ENCODE results near the gene ANKRD31. TPM values are rescaled to one million over a fixed set of nuclear protein-coding genes. Genes with fewer than 3 reads are reported as not detected.
"Not testable (repeated sequence)": the region's sequence is repeated elsewhere in the genome, so short reads cannot be mapped to it uniquely, and the experiment has no call there.

Gene ANKRD31
- total RNA-seq, 1 experiment from 2014 or later = 0.66 TPM

GRCh38 chr5:75275756-75276155, 39.1 kb upstream of the ANKRD31 start:
- H3K36me3 ChIP-seq (ENCODE audit: control insufficient read depth, insufficient read depth, low read length) = no peaks in the 10 kb centered on the region
- CTCF ChIA-PET = interaction anchor here (1.2 kb wide), 1 partner anchor 56 kb away, joined by 3 read pairs; no protein-coding TSS in a partner anchor
- intact Hi-C loops (cut with micrococcal nuclease; ENCODE audit: unreplicated experiment) = no loop called here
- H3K9me3 Mint-ChIP-seq (ENCODE audit: unreplicated experiment) = peaks cover 13% of the 10 kb centered on the region
- H3K4me1 ChIP-seq = no peaks in the 10 kb centered on the region
- H3K27me3 ChIP-seq (replicated peaks; ENCODE audit: control insufficient read depth, insufficient read depth, low read length) = no peaks in the 10 kb centered on the region
- H3K36me3 Mint-ChIP-seq (ENCODE audit: insufficient read depth, unreplicated experiment) = peaks cover 7% of the 10 kb centered on the region
- POLR2A ChIA-PET = no interaction called here
- H3K27me3 Mint-ChIP-seq (ENCODE audit: insufficient read depth, unreplicated experiment) = no peaks in the 10 kb centered on the region
- no peaks in the 10 kb centered on the region for H3K9me3 ChIP-seq
- no peaks in the 10 kb centered on the region for H3K4me1 Mint-ChIP-seq (ENCODE audit: low read depth, unreplicated experiment)
- DNase-seq = no peak
- H3K27ac Mint-ChIP-seq (ENCODE audit: unreplicated experiment) = no peak overlapping the region
- no TSS peak for BruUV-seq (replicated peaks)
- H3K4me3 ChIP-seq (ENCODE audit: low read depth, low read length) = no peak overlapping the region
- H3K4me3 Mint-ChIP-seq (ENCODE audit: unreplicated experiment) = no peak overlapping the region
- TF ChIP-seq CTCF (IDR thresholded peaks at IDR 0.05; ENCODE audit: insufficient read depth in 1 of 2, low read depth in 1 of 2, low read length in 1 of 2, severe bottlenecking in 1 of 2, unreplicated experiment in 1 of 2) = no peak

- CTCF ChIA-PET = interaction anchor here (1.2 kb wide), 1 partner anchor 56 kb away, joined by 3 read pairs; no protein-coding TSS in a partner anchor
- no peak for DNase-seq
- H3K4me3 ChIP-seq (ENCODE audit: low read depth, low read length) = no peak overlapping the region
- BruUV-seq (replicated peaks) = no TSS peak
- no peaks in the 10 kb centered on the region for H3K27me3 ChIP-seq (replicated peaks; ENCODE audit: control insufficient read depth, insufficient read depth, low read length)
- H3K9me3 Mint-ChIP-seq (ENCODE audit: unreplicated experiment) = peaks cover 13% of the 10 kb centered on the region
- POLR2A ChIA-PET = no interaction called here
- no peak overlapping the region for H3K27ac Mint-ChIP-seq (ENCODE audit: unreplicated experiment)
- H3K36me3 Mint-ChIP-seq (ENCODE audit: insufficient read depth, unreplicated experiment) = peaks cover 7% of the 10 kb centered on the region
- TF ChIP-seq CTCF (IDR thresholded peaks at IDR 0.05; ENCODE audit: insufficient read depth in 1 of 2, low read depth in 1 of 2, low read length in 1 of 2, severe bottlenecking in 1 of 2, unreplicated experiment in 1 of 2) = no peak
- no peak overlapping the region for H3K4me3 Mint-ChIP-seq (ENCODE audit: unreplicated experiment)
- intact Hi-C loops (cut with micrococcal nuclease; ENCODE audit: unreplicated experiment) = no loop called here
- H3K27me3 Mint-ChIP-seq (ENCODE audit: insufficient read depth, unreplicated experiment) = no peaks in the 10 kb centered on the region
- H3K9me3 ChIP-seq = no peaks in the 10 kb centered on the region
- no peaks in the 10 kb centered on the region for H3K4me1 ChIP-seq
- H3K36me3 ChIP-seq (ENCODE audit: control insufficient read depth, insufficient read depth, low read length) = no peaks in the 10 kb centered on the region
- H3K4me1 Mint-ChIP-seq (ENCODE audit: low read depth, unreplicated experiment) = no peaks in the 10 kb centered on the region
Observed at GRCh38 chr5:75275147-75275546, 38.5 kb upstream of the ANKRD31 start.

- Histone ChIP-seq H3K27me3 (replicated peaks; ENCODE audit: control insufficient read depth, insufficient read depth, low read length) (no peaks in the 10 kb centered on the region), H3K4me1 (no peaks in the 10 kb centered on the region), H3K36me3 (ENCODE audit: control insufficient read depth, insufficient read depth, low read length) (no peaks in the 10 kb centered on the region), H3K9me3 (no peaks in the 10 kb centered on the region), H3K4me3 (ENCODE audit: low read depth, low read length) (no peak overlapping the region)
- no peak for DNase-seq
- H3K36me3 Mint-ChIP-seq (ENCODE audit: insufficient read depth, unreplicated experiment) = peaks cover 7% of the 10 kb centered on the region
- H3K27ac Mint-ChIP-seq (ENCODE audit: unreplicated experiment) = no peak overlapping the region
- H3K4me1 Mint-ChIP-seq (ENCODE audit: low read depth, unreplicated experiment) = no peaks in the 10 kb centered on the region
- H3K27me3 Mint-ChIP-seq (ENCODE audit: insufficient read depth, unreplicated experiment) = no peaks in the 10 kb centered on the region
- BruUV-seq (replicated peaks) = no TSS peak
- TF ChIP-seq CTCF (IDR thresholded peaks at IDR 0.05; ENCODE audit: insufficient read depth in 1 of 2, low read depth in 1 of 2, low read length in 1 of 2, severe bottlenecking in 1 of 2, unreplicated experiment in 1 of 2) = no peak
- CTCF ChIA-PET = no interaction called here
- no peak overlapping the region for H3K4me3 Mint-ChIP-seq (ENCODE audit: unreplicated experiment)
- intact Hi-C loops (cut with micrococcal nuclease; ENCODE audit: unreplicated experiment) = no loop called here
- POLR2A ChIA-PET = no interaction called here
- peaks cover 13% of the 10 kb centered on the region for H3K9me3 Mint-ChIP-seq (ENCODE audit: unreplicated experiment)
Observed at GRCh38 chr5:75274486-75274885, 37.8 kb upstream of the ANKRD31 start.

GRCh38 chr5:75270605-75271004, 33.9 kb upstream of the ANKRD31 start:
- H3K27me3 ChIP-seq (replicated peaks; ENCODE audit: control insufficient read depth, insufficient read depth, low read length); H3K4me3 Mint-ChIP-seq (ENCODE audit: unreplicated experiment); BruUV-seq (replicated peaks); H3K4me3 ChIP-seq (ENCODE audit: low read depth, low read length); H3K27me3 Mint-ChIP-seq (ENCODE audit: insufficient read depth, unreplicated experiment); DNase-seq; H3K4me1 Mint-ChIP-seq (ENCODE audit: low read depth, unreplicated experiment); intact Hi-C loops (cut with micrococcal nuclease; ENCODE audit: unreplicated experiment); H3K27ac Mint-ChIP-seq (ENCODE audit: unreplicated experiment); CTCF ChIA-PET; H3K36me3 ChIP-seq (ENCODE audit: control insufficient read depth, insufficient read depth, low read length); H3K4me1 ChIP-seq; POLR2A ChIA-PET; H3K9me3 ChIP-seq: not testable (repeated sequence)
- H3K36me3 Mint-ChIP-seq (ENCODE audit: insufficient read depth, unreplicated experiment) = peaks cover 14% of the 10 kb centered on the region
- H3K9me3 Mint-ChIP-seq (ENCODE audit: unreplicated experiment) = peaks cover 13% of the 10 kb centered on the region

Measured in Caco-2 (cell line).